ENCODE results near the gene DNAAF1. TPM values are rescaled to one million over a fixed set of nuclear protein-coding genes. Genes with fewer than 3 reads are reported as not detected.

The DNAAF1 gene
- total RNA-seq, 2 donors from 2014 or later = 0.32 to 8.2 TPM

DNA sequence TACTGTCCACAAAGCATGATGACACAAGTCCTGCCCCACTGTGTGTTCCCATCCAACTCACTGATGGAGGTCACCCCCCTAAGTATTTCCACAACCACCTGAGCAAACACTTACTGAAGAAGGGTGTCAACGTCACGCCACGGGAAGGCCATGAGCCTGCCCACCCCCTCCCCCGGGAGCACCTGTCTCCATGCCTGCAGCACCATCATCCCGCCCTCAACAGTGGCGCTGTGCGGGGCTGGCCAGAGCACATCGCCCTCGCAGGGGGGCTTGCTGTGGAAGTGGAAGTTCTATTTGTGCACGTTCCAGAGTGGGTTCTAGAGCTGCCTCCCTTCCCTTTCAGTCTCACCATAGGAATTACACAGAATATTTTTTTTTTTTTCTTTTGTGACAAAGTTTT lies 24.1 kb upstream of the DNAAF1 start:
- Histone ChIP-seq H3K4me3 (no peak overlapping the region), H3K36me3 (no peaks in the 10 kb centered on the region), H3K4me1 (replicated peaks) (no peaks in the 10 kb centered on the region), H3K27me3 (replicated peaks; ENCODE audit: insufficient read depth) (no peaks in the 10 kb centered on the region), H3K27ac (no peak overlapping the region), H3K9me3 (no peaks in the 10 kb centered on the region)
- WGBS = 80% methylated on average over 10 of the region's 10 CpGs
- TF ChIP-seq, protein P1, sequence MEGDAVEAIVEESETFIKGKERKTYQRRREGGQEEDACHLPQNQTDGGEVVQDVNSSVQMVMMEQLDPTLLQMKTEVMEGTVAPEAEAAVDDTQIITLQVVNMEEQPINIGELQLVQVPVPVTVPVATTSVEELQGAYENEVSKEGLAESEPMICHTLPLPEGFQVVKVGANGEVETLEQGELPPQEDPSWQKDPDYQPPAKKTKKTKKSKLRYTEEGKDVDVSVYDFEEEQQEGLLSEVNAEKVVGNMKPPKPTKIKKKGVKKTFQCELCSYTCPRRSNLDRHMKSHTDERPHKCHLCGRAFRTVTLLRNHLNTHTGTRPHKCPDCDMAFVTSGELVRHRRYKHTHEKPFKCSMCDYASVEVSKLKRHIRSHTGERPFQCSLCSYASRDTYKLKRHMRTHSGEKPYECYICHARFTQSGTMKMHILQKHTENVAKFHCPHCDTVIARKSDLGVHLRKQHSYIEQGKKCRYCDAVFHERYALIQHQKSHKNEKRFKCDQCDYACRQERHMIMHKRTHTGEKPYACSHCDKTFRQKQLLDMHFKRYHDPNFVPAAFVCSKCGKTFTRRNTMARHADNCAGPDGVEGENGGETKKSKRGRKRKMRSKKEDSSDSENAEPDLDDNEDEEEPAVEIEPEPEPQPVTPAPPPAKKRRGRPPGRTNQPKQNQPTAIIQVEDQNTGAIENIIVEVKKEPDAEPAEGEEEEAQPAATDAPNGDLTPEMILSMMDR (IDR thresholded peaks at IDR 0.05) = no peak
- no peak for TF ChIP-seq POLR2A (IDR thresholded peaks at IDR 0.05)
- no peak for TF ChIP-seq POLR2AphosphoS5 (IDR thresholded peaks at IDR 0.05)
- DNase-seq (ENCODE audit: low spot score) = no peak
- intact Hi-C loops (cut with DNase I) = no loop called here

DNA sequence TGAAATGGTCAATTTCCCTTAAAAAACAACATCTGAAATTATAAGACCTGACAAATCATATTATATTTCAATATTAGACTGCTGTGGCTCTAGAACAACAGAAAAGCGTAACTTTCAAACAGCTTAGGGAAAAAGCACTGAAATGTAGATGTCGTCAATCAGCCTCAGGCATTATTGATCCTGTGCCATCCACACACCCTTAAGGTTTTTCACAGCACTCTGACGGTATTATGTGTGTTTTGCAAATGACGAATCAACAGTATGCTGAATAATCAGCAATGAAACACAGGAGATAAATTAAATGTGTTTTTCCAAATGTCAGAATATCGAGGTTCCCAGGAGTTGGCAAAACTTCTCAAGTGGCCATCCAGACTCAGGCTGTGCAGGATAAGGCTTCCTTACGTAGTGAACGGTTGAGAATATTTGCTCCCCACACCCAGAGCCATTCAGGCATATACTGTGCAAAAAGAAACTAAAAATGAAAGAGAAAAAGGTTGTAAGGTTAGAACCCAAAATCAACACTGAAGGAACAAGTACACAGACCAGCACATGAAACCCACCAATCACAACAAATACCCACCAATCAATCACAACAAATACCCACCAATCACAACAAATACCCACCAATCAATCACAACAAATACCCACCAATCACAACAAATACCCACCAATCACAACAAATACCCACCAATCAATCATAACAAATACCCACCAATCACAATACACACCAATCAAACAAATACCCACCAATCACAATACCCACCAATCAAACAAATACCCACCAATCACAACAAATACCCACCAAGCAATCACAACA lies 20.6 kb upstream of the DNAAF1 start:
- DNase-seq (ENCODE audit: low spot score) = no peak
- TF ChIP-seq POLR2AphosphoS5 (IDR thresholded peaks at IDR 0.05) = no peak
- no peak for TF ChIP-seq POLR2A (IDR thresholded peaks at IDR 0.05)
- TF ChIP-seq, protein P1 (IDR thresholded peaks at IDR 0.05) = no peak
- 93% methylated on average over 7 of the region's 7 CpGs for WGBS
- Histone ChIP-seq H3K4me1 (replicated peaks) (no peaks in the 10 kb centered on the region), H3K4me3 (no peak overlapping the region), H3K36me3 (no peaks in the 10 kb centered on the region), H3K27me3 (replicated peaks; ENCODE audit: insufficient read depth) (no peaks in the 10 kb centered on the region), H3K27ac (no peak overlapping the region), H3K9me3 (no peaks in the 10 kb centered on the region)
- intact Hi-C loops (cut with DNase I) = no loop called here

DNA sequence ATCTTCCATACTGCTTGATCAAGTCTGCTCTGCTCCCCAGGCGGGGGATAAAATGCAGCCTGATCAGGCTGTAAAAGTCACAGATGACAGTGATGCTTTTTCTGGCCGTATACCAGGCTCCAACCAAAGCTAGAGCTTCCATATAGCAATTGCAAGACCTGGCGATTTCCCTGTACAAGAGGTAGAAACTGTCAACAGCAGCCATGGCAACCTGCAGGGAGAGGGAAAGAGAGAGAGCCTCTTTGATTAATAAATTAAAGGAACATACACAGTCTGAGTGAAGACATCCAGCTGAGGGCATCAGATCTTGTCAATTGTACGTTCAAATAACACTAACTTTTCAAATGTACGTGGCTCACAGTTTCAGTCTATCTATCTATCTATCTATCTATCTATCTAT lies 14.0 kb upstream of the DNAAF1 start:
- no peaks in the 10 kb centered on the region for H3K4me1 ChIP-seq (replicated peaks)
- TF ChIP-seq POLR2AphosphoS5 (IDR thresholded peaks at IDR 0.05) = no peak
- TF ChIP-seq POLR2A (IDR thresholded peaks at IDR 0.05) = no peak
- TF ChIP-seq, protein P1 (IDR thresholded peaks at IDR 0.05) = no peak
- intact Hi-C loops (cut with DNase I) = no loop called here

DNA sequence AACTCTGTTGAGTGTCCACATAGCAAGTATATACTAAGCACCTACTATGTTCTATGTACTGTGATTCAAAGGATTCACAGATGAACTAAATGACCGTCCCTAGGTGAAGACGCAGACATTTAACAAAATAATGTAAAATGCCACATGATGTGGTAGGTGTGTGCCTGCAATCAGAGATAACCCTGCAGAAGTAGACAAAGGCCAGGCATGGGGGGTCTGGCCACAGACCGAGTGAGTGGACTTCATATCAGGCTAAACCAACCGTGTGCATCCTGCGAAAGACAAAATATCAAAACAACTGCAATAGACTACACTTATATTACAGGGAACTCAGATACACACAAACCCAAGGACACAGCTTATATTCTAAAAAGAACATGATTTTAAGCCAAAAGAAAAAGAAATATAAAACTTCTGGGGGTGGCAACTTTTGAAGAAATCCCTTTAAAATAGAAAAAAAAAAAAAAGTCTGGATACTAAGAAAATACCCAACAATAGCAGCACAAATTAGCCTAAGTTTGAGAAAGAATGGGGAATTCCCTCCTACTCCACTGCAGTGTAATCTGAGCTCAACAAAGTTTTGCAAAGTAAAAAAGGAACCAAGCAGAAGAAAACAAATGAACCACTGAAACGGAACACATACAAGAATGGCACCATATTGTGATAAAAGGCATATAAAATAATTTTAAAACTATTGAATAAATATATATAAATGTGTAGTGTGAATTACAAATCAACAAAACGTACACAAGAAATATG lies 12.4 kb upstream of the DNAAF1 start:
- no peak overlapping the region for H3K4me3 ChIP-seq
- no peaks in the 10 kb centered on the region for H3K9me3 ChIP-seq
- no peaks in the 10 kb centered on the region for H3K27me3 ChIP-seq (replicated peaks; ENCODE audit: insufficient read depth)
- H3K4me1 ChIP-seq (replicated peaks) = no peaks in the 10 kb centered on the region
- no peak for DNase-seq (ENCODE audit: low spot score)
- no peaks in the 10 kb centered on the region for H3K36me3 ChIP-seq
- 73% methylated on average over 7 of the region's 7 CpGs for whole genome bisulfite sequencing
- TF ChIP-seq POLR2A (IDR thresholded peaks at IDR 0.05) = no peak
- TF ChIP-seq, protein P1 (IDR thresholded peaks at IDR 0.05) = no peak
- H3K27ac ChIP-seq = no peak overlapping the region
- intact Hi-C loops (cut with DNase I) = no loop called here

More for the DNA sequence above, 14.0 kb upstream of the DNAAF1 start:
- no peak for DNase-seq (ENCODE audit: low spot score)
- Histone ChIP-seq H3K27me3 (replicated peaks; ENCODE audit: insufficient read depth) (no peaks in the 10 kb centered on the region), H3K36me3 (no peaks in the 10 kb centered on the region), H3K4me3 (no peak overlapping the region), H3K27ac (no peak overlapping the region), H3K9me3 (no peaks in the 10 kb centered on the region)
- WGBS = 32% methylated on average over 5 of the region's 5 CpGs
